K562 (cell line): Measurements from ENCODE around the gene SMS. TPM values are rescaled to one million over a fixed set of nuclear protein-coding genes. Genes with fewer than 3 reads are reported as not detected.

Experiments used
- ATF7 ChIP-seq: fragments of 450-650 bp; IDR thresholded peaks from 2 replicates; pipeline ENCODE4 v1.7.1; 2014; ENCODE audit warnings: mild to moderate bottlenecking, moderate library complexity
- BHLHE40 ChIP-seq: IDR thresholded peaks from 2 replicates; pipeline ENCODE4 v1.6.1; 2011; ENCODE audit warnings: low read length, improper control_type of control experiment
- E2F1 ChIP-seq: sonication (generic); formaldehyde crosslinking; IDR thresholded peaks from 2 replicates; pipeline ENCODE4 v1.8.1; 2023; ENCODE audit warnings: mild to moderate bottlenecking, missing genetic modification reagents, moderate library complexity
- EGR1 ChIP-seq: fragments of 450-650 bp; conservative IDR thresholded peaks from 2 replicates; pipeline ENCODE4 v1.6.1; 2017; ENCODE audit warnings: mild to moderate bottlenecking
- EP400 ChIP-seq: fragments of 450-650 bp; IDR thresholded peaks from 2 replicates; pipeline ENCODE4 v1.6.1; 2017; ENCODE audit warnings: antibody characterized with exemption, mild to moderate bottlenecking, moderate library complexity
- NR2C2 ChIP-seq, 2 experiments: fragments of 200-800 bp in 1 of 2; sonication (Bioruptor generic) in 1 of 2; sonication (generic) in 1 of 2; formaldehyde crosslinking in 1 of 2; IDR thresholded peaks; 2 replicates each; pipeline versions ENCODE4 v1.6.1 to v1.8.0; 2016 to 2022; ENCODE audit warnings: mild to moderate bottlenecking in 1 of 2, missing compliant biosample characterization in 1 of 2, missing genetic modification characterization in 1 of 2, missing genetic modification reagents in 1 of 2
- POLR2B ChIP-seq: fragments of 450-650 bp; IDR thresholded peaks from 2 replicates; pipeline ENCODE4 v1.6.1; 2018; ENCODE audit warnings: low read depth; ENCODE audit not compliant: partially characterized antibody
- YY1 ChIP-seq, 3 experiments: IDR thresholded peaks; 2 replicates each; pipeline ENCODE4 v1.6.1; 2011; ENCODE audit warnings: low read length in 2 of 3, mild to moderate bottlenecking in 2 of 3, moderate library complexity in 2 of 3, borderline replicate concordance in 1 of 3, control low read depth in 1 of 3, low read depth in 1 of 3; ENCODE audit not compliant: insufficient read depth in 3 of 3, insufficient replicate concordance in 2 of 3, control insufficient read depth in 1 of 3, insufficient read length in 1 of 3; ENCODE audit errors: extremely low read depth in 1 of 3
- ZNF3 ChIP-seq: fragments of 250-450 bp; sonication (Bioruptor Pico); IDR thresholded peaks from 2 replicates; pipeline ENCODE4 v1.5.0; 2021; ENCODE audit warnings: mild to moderate bottlenecking, moderate library complexity
- ZNF75A ChIP-seq: fragments of 450-650 bp; formaldehyde crosslinking; IDR thresholded peaks from 2 replicates; pipeline ENCODE4 v1.4.0; 2020; ENCODE audit warnings: mild to moderate bottlenecking
- polyA plus RNA-seq, 8 experiments: library from polyadenylated mRNA; depleted of rRNA in 4 of 8; stranded (reverse) in 5 of 8; unstranded in 3 of 8; fragments of >200 nt; fragmentation: Nextera tagmentation in 2 of 8; fragmentation: Illumina TruSeq in 1 of 8; extraction: Ambion mirVana in 2 of 8; extraction: Trizol in 1 of 8; gene quantifications; 2 replicates each; pipeline versions ENCODE4 v1.2.1 to v1.2.3, GENCODE V29; 2011 to 2014; ENCODE audit warnings: inconsistent platforms in 1 of 8, missing spikeins in 1 of 8
- total RNA-seq, 7 experiments: library from RNA; depleted of rRNA in 6 of 7; stranded (reverse); fragments of >200 nt in 6 of 7; fragmentation: Illumina TruSeq in 2 of 7; extraction: Trizol in 2 of 7; gene quantifications; 2 replicates each; pipeline versions ENCODE4 v1.2.1 to v1.2.3, GENCODE V29; 2011 to 2021; ENCODE audit warnings: low replicate concordance in 1 of 7
- TF ChIP-seq, protein P1 (sequence below): fragments of 250-450 bp; sonication (Bioruptor Pico); IDR thresholded peaks from 2 replicates; pipeline ENCODE4 v1.4.0; 2020; ENCODE audit warnings: mild to moderate bottlenecking, moderate library complexity, borderline replicate concordance
- TF ChIP-seq, protein P2 (sequence below): sonication (generic); IDR thresholded peaks from 2 replicates; pipeline ENCODE4 v1.6.1; 2016
- TF ChIP-seq, protein P3 (sequence below): fragments of 250-450 bp; sonication (Bioruptor Pico); IDR thresholded peaks from 2 replicates; pipeline ENCODE4 v1.4.0; 2020

Gene SMS
- total and polyA plus RNA-seq, 9 of the 15 experiments (the other 6 are each of a cell fraction or from before 2014, with no cell fraction given): 71.1 to 193 (median 152) TPM

DNA sequence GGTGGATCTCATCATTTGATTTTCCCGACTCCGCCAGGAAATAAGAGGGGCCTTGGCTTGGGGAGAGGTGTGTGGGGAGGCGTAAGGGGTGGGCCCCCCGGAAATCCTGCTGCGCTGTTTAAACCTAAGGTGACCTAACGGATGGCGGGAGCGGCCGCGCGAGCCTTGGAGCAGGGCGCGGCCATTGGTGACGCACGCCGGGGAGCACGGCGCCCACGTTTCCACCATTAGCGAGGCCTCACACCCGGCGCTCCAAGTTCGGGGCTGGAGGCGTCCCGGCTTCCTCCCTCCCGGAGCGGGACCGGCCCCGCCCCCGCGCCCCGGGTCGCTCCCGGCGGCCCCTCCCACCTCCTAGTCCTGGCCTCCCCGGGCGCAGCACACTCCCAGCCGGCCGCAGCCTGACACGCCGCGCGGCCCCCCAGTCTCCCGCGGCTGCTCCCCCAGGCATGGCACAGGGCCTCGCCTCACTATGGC, at the start of gene SMS (continued):
- peak in 2 of 3 experiments; percentile 81 to 87 for TF ChIP-seq YY1 (IDR thresholded peaks at IDR 0.05; ENCODE audit: borderline replicate concordance in 1 of 3, control insufficient read depth in 1 of 3, extremely low read depth in 1 of 3, insufficient read depth in 3 of 3, insufficient read length in 1 of 3, insufficient replicate concordance in 2 of 3, low read depth in 1 of 3, low read length in 2 of 3)
- no peak for TF ChIP-seq ZNF3
- TF ChIP-seq, protein P1, sequence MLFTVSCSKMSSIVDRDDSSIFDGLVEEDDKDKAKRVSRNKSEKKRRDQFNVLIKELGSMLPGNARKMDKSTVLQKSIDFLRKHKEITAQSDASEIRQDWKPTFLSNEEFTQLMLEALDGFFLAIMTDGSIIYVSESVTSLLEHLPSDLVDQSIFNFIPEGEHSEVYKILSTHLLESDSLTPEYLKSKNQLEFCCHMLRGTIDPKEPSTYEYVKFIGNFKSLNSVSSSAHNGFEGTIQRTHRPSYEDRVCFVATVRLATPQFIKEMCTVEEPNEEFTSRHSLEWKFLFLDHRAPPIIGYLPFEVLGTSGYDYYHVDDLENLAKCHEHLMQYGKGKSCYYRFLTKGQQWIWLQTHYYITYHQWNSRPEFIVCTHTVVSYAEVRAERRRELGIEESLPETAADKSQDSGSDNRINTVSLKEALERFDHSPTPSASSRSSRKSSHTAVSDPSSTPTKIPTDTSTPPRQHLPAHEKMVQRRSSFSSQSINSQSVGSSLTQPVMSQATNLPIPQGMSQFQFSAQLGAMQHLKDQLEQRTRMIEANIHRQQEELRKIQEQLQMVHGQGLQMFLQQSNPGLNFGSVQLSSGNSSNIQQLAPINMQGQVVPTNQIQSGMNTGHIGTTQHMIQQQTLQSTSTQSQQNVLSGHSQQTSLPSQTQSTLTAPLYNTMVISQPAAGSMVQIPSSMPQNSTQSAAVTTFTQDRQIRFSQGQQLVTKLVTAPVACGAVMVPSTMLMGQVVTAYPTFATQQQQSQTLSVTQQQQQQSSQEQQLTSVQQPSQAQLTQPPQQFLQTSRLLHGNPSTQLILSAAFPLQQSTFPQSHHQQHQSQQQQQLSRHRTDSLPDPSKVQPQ (CRISPR knock-in tag): no peak
- TF ChIP-seq, protein P2, sequence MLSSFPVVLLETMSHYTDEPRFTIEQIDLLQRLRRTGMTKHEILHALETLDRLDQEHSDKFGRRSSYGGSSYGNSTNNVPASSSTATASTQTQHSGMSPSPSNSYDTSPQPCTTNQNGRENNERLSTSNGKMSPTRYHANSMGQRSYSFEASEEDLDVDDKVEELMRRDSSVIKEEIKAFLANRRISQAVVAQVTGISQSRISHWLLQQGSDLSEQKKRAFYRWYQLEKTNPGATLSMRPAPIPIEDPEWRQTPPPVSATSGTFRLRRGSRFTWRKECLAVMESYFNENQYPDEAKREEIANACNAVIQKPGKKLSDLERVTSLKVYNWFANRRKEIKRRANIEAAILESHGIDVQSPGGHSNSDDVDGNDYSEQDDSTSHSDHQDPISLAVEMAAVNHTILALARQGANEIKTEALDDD: no peak
- TF ChIP-seq, protein P3, sequence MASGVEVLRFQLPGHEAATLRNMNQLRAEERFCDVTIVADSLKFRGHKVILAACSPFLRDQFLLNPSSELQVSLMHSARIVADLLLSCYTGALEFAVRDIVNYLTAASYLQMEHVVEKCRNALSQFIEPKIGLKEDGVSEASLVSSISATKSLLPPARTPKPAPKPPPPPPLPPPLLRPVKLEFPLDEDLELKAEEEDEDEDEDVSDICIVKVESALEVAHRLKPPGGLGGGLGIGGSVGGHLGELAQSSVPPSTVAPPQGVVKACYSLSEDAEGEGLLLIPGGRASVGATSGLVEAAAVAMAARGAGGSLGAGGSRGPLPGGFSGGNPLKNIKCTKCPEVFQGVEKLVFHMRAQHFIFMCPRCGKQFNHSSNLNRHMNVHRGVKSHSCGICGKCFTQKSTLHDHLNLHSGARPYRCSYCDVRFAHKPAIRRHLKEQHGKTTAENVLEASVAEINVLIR (CRISPR knock-in tag): no peak
- peak; percentile 65; the same call in 1 of the 2 replicates for TF ChIP-seq EP400
- peak; percentile 32; the same call in 1 of the 2 replicates for TF ChIP-seq ATF7
- TF ChIP-seq POLR2B: peak; percentile 48
- TF ChIP-seq ZNF75A (CRISPR knock-in tag): no peak
- peak; percentile 88 for TF ChIP-seq EGR1
- 0 out of 2 replicates have a peak, but pooled peaks have one; percentile 31 for TF ChIP-seq E2F1 (CRISPR knock-in tag)
- no peak for TF ChIP-seq NR2C2 (CRISPR knock-in tag; IDR thresholded peaks at IDR 0.05)
- TF ChIP-seq NR2C2 (tag; IDR thresholded peaks at IDR 0.05): peak; percentile 51
- TF ChIP-seq BHLHE40: 0 out of 2 replicates have a peak, but pooled peaks have one; percentile 40
